K562 (cell line): Measurements from ENCODE around the gene KLF5. TPM values are rescaled to one million over a fixed set of nuclear protein-coding genes. Genes with fewer than 3 reads are reported as not detected.
A peak's percentile ranks its signal among the peaks of the same experiment; 100 is the strongest.

Experiments
- ATAC-seq: fragments of 200-7000 bp; cut with Tn5 transposase; 3 replicates; pipeline ENCODE4 v1.9.1; 2020; ENCODE audit warnings: moderate library complexity
- BruUV-seq: library from RNA; stranded (reverse); fragments of 400-500 nt; replicated peaks from 2 replicates; lab custom pipeline; 2021; lab: Mats Ljungman, UMichigan
- CTCF ChIA-PET: fragments of 300-600 bp; formaldehyde crosslinking; extraction: SDS; loops from one replicate; lab custom pipeline; 2021; ENCODE audit warnings: low intra/inter-chr PET ratio; lab: Yijun Ruan, JAX
- POLR2A ChIA-PET: fragments of 300-600, 350-650 bp; sonication (Branson Sonifier 250); formaldehyde crosslinking; extraction: SDS; loops from one replicate; lab custom pipeline; 2021; ENCODE audit warnings: antibody characterized with exemption, inconsistent platforms; lab: Yijun Ruan, JAX
- DNase-seq, 4 experiments: peaks; one replicate each; pipeline versions ENCODE4 v3.0.0 to v3.0.0-alpha.2; 2011 to 2018; ENCODE audit warnings: low spot score in 3 of 4, mixed read lengths in 3 of 4; ENCODE audit errors: extremely low read depth in 1 of 4
- FAIRE-seq: peaks from 2 replicates; lab custom pipeline; 2011; peaks lifted over from hg19 to GRCh38; lab: Jason Lieb, UNC
- H2AFZ ChIP-seq: 2 replicates; pipeline ENCODE4 v1.6.0; 2011; ENCODE audit warnings: low read depth, low read length, control low read depth, inconsistent platforms
- H3K27ac ChIP-seq: fragments of 200-600 bp; 3 replicates; pipeline ENCODE4 v1.8.0; 2011; ENCODE audit warnings: low read depth, mild to moderate bottlenecking, control low read depth, inconsistent platforms, low read length, moderate library complexity, mixed read lengths; ENCODE audit errors: extremely low read depth
- H3K27me3 ChIP-seq, 2 experiments: fragments of 300-600 bp in 1 of 2; 2 replicates in 1 of 2; 3 replicates in 1 of 2; pipeline versions ENCODE4 v1.6.0 to v1.8.0; 2011; ENCODE audit warnings: inconsistent platforms in 2 of 2, low read length in 2 of 2, mild to moderate bottlenecking in 1 of 2, mixed read lengths in 1 of 2, moderate library complexity in 1 of 2; ENCODE audit not compliant: control insufficient read depth in 2 of 2, insufficient read depth in 2 of 2
- H3K36me3 ChIP-seq: fragments of 300-600 bp; 3 replicates; pipeline ENCODE4 v1.8.0; 2011; ENCODE audit warnings: mild to moderate bottlenecking, low read length, inconsistent platforms; ENCODE audit not compliant: control insufficient read depth, insufficient read depth
- H3K4me1 ChIP-seq, 2 experiments: fragments of 200-600 bp in 1 of 2; replicated peaks in 1 of 2; 2 replicates in 1 of 2; 3 replicates in 1 of 2; pipeline versions ENCODE4 v1.5.1 to v1.8.0; 2011; ENCODE audit warnings: inconsistent platforms in 2 of 2, low read length in 2 of 2, mild to moderate bottlenecking in 1 of 2, mixed read lengths in 1 of 2, moderate library complexity in 1 of 2; ENCODE audit not compliant: control insufficient read depth in 2 of 2, insufficient read depth in 2 of 2
- H3K4me2 ChIP-seq: 2 replicates; pipeline ENCODE4 v1.6.1; 2011; ENCODE audit warnings: low read length, control low read depth, inconsistent platforms, mixed read lengths; ENCODE audit not compliant: insufficient read depth
- H3K4me3 ChIP-seq: fragments of 200-600 bp; sonication (generic), shearing (Covaris generic); 2 replicates; pipeline ENCODE4 v1.5.1; 2016; ENCODE audit warnings: control low read depth, inconsistent platforms
- H3K79me2 ChIP-seq: fragments of 200-600 bp; 3 replicates; pipeline ENCODE4 v1.8.0; 2011; ENCODE audit warnings: low read length, inconsistent platforms; ENCODE audit not compliant: control insufficient read depth, insufficient read depth
- H3K9ac ChIP-seq, 2 experiments: 2 replicates each; pipeline versions ENCODE4 v1.6.0 to v1.6.1; 2011; ENCODE audit warnings: low read depth in 2 of 2, low read length in 2 of 2, control low read depth in 1 of 2, inconsistent platforms in 1 of 2, mild to moderate bottlenecking in 1 of 2, mixed read lengths in 1 of 2; ENCODE audit not compliant: insufficient read depth in 1 of 2
- H3K9me1 ChIP-seq: one replicate; pipeline ENCODE4 v1.6.0; 2011; ENCODE audit warnings: inconsistent platforms, mild to moderate bottlenecking, low read length, moderate library complexity; ENCODE audit not compliant: control insufficient read depth, insufficient read depth
- H3K9me3 ChIP-seq: replicated peaks from 2 replicates; pipeline ENCODE4 v1.5.1; 2011; ENCODE audit warnings: low read depth, low read length, inconsistent platforms; ENCODE audit not compliant: control insufficient read depth, insufficient read depth
- H4K20me1 ChIP-seq: replicated peaks from 2 replicates; pipeline ENCODE4 v1.6.1; 2011; ENCODE audit warnings: low read length, inconsistent platforms, mixed read lengths; ENCODE audit not compliant: control insufficient read depth, insufficient read depth
- CC2D1A ChIP-seq: fragments of 450-650 bp; IDR thresholded peaks from 2 replicates; pipeline ENCODE4 v1.6.1; 2017; ENCODE audit warnings: mild to moderate bottlenecking
- CHD4 ChIP-seq: fragments of 200-600 bp; sonication (generic); IDR thresholded peaks from 3 replicates; pipeline ENCODE4 v1.6.1; 2012; ENCODE audit warnings: low read depth, mild to moderate bottlenecking, mixed read lengths, low read length, inconsistent platforms; ENCODE audit not compliant: insufficient read depth, insufficient replicate concordance, poor library complexity, severe bottlenecking
- U2AF2 ChIP-seq: fragments of 200-400 bp; formaldehyde crosslinking; optimal IDR thresholded peaks from 2 replicates; pipeline ENCODE3; 2017; ENCODE audit warnings: low read depth, mild to moderate bottlenecking, low read length
- ZNF124 ChIP-seq: sonication (generic); formaldehyde crosslinking; IDR thresholded peaks from 2 replicates; pipeline ENCODE4 v1.8.1; 2022; ENCODE audit warnings: missing genetic modification reagents
- ZNF175 ChIP-seq: fragments of 200-800 bp; sonication (Bioruptor generic); IDR thresholded peaks from 2 replicates; pipeline ENCODE4 v1.6.1; 2016; ENCODE audit warnings: low read depth, mild to moderate bottlenecking, missing genetic modification characterization, missing compliant biosample characterization
- WGBS: fragments of 100-300 bp; shearing (Covaris generic); methylation state at CpG from one replicate; pipeline ENCODE4 v1.1.6; 2016; ENCODE audit warnings: low coverage, mixed read lengths; ENCODE audit not compliant: insufficient coverage; ENCODE audit errors: missing lambda C conversion rate; 5-methylcytosine and 5-hydroxymethylcytosine counted together
- in situ Hi-C: fragments of 300-500 bp; cut with MboI; formaldehyde crosslinking; loops from 4 replicates; pipeline ENCODE4 v1.15.0; 2018; ENCODE audit warnings: inconsistent platforms, mixed read lengths
- intact Hi-C: fragments of 100-400 bp; cut with micrococcal nuclease; formaldehyde crosslinking; loops from 2 replicates; pipeline ENCODE4 v1.14.2; 2022
- polyA plus RNA-seq, 8 experiments: library from polyadenylated mRNA; depleted of rRNA in 4 of 8; stranded (reverse) in 5 of 8; unstranded in 3 of 8; fragments of >200 nt; fragmentation: Nextera tagmentation in 2 of 8; fragmentation: Illumina TruSeq in 1 of 8; extraction: Ambion mirVana in 2 of 8; extraction: Trizol in 1 of 8; gene quantifications; 2 replicates each; pipeline versions ENCODE4 v1.2.1 to v1.2.3, GENCODE V29; 2011 to 2014; ENCODE audit warnings: inconsistent platforms in 1 of 8, missing spikeins in 1 of 8
- total RNA-seq, 7 experiments: library from RNA; depleted of rRNA in 6 of 7; stranded (reverse); fragments of >200 nt in 6 of 7; fragmentation: Illumina TruSeq in 2 of 7; extraction: Trizol in 2 of 7; gene quantifications; 2 replicates each; pipeline versions ENCODE4 v1.2.1 to v1.2.3, GENCODE V29; 2011 to 2021; ENCODE audit warnings: low replicate concordance in 1 of 7
- TF ChIP-seq, protein P1 (sequence below): fragments of 450-650 bp; IDR thresholded peaks from 2 replicates; pipeline ENCODE4 v1.6.1; 2016
- TF ChIP-seq, protein P2 (sequence below): fragments of 250-450 bp; sonication (Bioruptor Pico); IDR thresholded peaks from 2 replicates; pipeline ENCODE4 v1.5.0; 2020; ENCODE audit warnings: mild to moderate bottlenecking

Gene KLF5
- total and polyA plus RNA-seq, 9 of the 15 experiments (the other 6 are each of a cell fraction or from before 2014, with no cell fraction given), result 0.17 to 1.0 (median 0.36) TPM

DNA sequence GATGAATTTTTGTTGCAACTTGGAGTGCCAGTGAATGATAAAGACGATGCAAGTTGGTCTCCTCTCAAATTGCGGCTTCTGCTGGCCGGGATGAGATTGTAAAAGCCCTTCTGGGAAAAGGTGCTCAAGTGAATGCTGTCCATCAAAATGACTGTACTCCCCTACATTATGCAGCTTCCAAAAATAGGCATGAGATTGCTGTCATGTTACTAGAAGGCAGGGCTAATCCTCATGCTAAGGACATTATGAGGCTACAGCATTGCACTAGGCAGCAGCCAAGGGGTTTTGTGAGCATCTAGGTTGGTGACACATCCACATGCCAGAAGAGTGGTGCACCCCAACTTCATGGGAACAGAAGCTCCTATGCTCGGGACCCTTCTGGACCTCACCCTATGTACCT lies 22.2 kb upstream of the KLF5 start:
- Histone ChIP-seq H3K9ac (no peak overlapping the region), H3K36me3 (no peaks in the 10 kb centered on the region), H4K20me1 (no peaks in the 10 kb centered on the region), H3K27ac (no peak overlapping the region), H3K27me3 (peaks cover 0 to 6% of the 10 kb centered on the region in 2 experiments; a peak in 1 of 5 replicates), H2AFZ (no peak overlapping the region), H3K4me1 (no peaks in the 10 kb centered on the region), H3K79me2 (no peaks in the 10 kb centered on the region), H3K9me1 (no peaks in the 10 kb centered on the region), H3K4me2 (no peak overlapping the region), H3K9me3 (no peaks in the 10 kb centered on the region), H3K4me3 (no peak overlapping the region)
- DNase-seq (no peak), FAIRE-seq (no peak), ATAC-seq (no peak)
- POLR2A ChIA-PET, result interaction anchor here (0.6 kb wide), 1 partner anchor 50 kb away, joined by 3 read pairs; no protein-coding TSS in a partner anchor
- intact Hi-C loops, result no loop called here
- in situ Hi-C loops, result no loop called here
- CTCF ChIA-PET, result no interaction called here
- WGBS, result 0% methylated on average over 4 of the region's 4 CpGs
- BruUV-seq, result no TSS peak
- TF ChIP-seq, protein P1, sequence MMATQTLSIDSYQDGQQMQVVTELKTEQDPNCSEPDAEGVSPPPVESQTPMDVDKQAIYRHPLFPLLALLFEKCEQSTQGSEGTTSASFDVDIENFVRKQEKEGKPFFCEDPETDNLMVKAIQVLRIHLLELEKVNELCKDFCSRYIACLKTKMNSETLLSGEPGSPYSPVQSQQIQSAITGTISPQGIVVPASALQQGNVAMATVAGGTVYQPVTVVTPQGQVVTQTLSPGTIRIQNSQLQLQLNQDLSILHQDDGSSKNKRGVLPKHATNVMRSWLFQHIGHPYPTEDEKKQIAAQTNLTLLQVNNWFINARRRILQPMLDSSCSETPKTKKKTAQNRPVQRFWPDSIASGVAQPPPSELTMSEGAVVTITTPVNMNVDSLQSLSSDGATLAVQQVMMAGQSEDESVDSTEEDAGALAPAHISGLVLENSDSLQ, result 0 out of 2 replicates have a peak, but pooled peaks have one; percentile 42
- no peak for TF ChIP-seq CHD4

DNA sequence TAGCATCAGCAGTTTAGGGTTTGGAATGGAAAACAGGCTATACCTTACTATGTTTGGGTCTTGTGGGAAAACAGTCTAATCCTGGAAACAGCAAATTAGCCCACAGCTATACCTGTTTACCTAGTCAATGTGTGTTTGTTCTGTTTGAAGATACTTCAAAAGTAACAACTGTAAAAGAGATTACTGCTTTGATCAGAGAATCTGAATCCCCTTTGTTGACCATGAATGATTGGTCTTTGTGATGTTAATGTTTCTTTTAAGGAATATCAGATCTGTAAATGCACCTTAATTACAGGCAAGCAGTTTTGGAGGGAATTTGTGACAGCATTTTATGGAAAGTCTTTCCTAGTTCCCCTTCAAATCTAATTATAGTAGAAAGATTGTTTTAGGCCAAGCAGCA lies 20.7 kb upstream of the KLF5 start:
- no peaks in the 10 kb centered on the region for H3K4me1 ChIP-seq
- no TSS peak for BruUV-seq
- H3K4me2 ChIP-seq, result no peak overlapping the region
- peaks cover 0 to 6% of the 10 kb centered on the region in 2 experiments; a peak in 1 of 5 replicates for H3K27me3 ChIP-seq
- no peaks in the 10 kb centered on the region for H3K9me3 ChIP-seq
- H3K9ac ChIP-seq, result no peak overlapping the region
- no peak for DNase-seq
- no peaks in the 10 kb centered on the region for H4K20me1 ChIP-seq
- no peak overlapping the region for H3K4me3 ChIP-seq
- TF ChIP-seq ZNF175 (CRISPR knock-in tag) (no peak), ZNF124 (CRISPR knock-in tag) (no peak), U2AF2 (no peak), CC2D1A (no peak)
- TF ChIP-seq, protein P2, sequence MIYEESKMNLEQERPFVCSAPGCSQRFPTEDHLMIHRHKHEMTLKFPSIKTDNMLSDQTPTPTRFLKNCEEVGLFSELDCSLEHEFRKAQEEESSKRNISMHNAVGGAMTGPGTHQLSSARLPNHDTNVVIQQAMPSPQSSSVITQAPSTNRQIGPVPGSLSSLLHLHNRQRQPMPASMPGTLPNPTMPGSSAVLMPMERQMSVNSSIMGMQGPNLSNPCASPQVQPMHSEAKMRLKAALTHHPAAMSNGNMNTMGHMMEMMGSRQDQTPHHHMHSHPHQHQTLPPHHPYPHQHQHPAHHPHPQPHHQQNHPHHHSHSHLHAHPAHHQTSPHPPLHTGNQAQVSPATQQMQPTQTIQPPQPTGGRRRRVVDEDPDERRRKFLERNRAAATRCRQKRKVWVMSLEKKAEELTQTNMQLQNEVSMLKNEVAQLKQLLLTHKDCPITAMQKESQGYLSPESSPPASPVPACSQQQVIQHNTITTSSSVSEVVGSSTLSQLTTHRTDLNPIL (CRISPR knock-in tag), result no peak
- TF ChIP-seq, all 486 proteins: peak for 0
- no peak for FAIRE-seq
- POLR2A ChIA-PET, result no interaction called here
- H3K27ac ChIP-seq, result no peak overlapping the region
- intact Hi-C loops, result no loop called here
- H3K9me1 ChIP-seq, result no peaks in the 10 kb centered on the region
- CTCF ChIA-PET, result no interaction called here
- H3K79me2 ChIP-seq, result no peaks in the 10 kb centered on the region
- ATAC-seq, result no peak
- in situ Hi-C loops, result no loop called here
- no peaks in the 10 kb centered on the region for H3K36me3 ChIP-seq
- no peak overlapping the region for H2AFZ ChIP-seq
